H9 (cell line): ENCODE results near the gene MPZ. TPM values are rescaled to one million over a fixed set of nuclear protein-coding genes. Genes with fewer than 3 reads are reported as not detected.

Experiments used
- DNase-seq: peaks from one replicate; pipeline ENCODE4 v3.0.0-alpha.2; 2017
- H2AFZ ChIP-seq: one replicate; pipeline ENCODE4 v1.6.1; 2013; ENCODE audit warnings: mild to moderate bottlenecking, low read length, control low read depth, moderate library complexity
- H2AK5ac ChIP-seq: 2 replicates; pipeline ENCODE4 v1.6.1; 2013; ENCODE audit warnings: low read length, control low read depth, mixed read lengths; ENCODE audit not compliant: insufficient read length
- H2BK120ac ChIP-seq: one replicate; pipeline ENCODE4 v1.6.1; 2013; ENCODE audit warnings: low read depth, mild to moderate bottlenecking, low read length, control low read depth, inconsistent platforms; ENCODE audit not compliant: poor library complexity, severe bottlenecking
- H2BK12ac ChIP-seq: 2 replicates; pipeline ENCODE4 v1.6.1; 2013; ENCODE audit warnings: low read length, control low read depth, mixed read lengths, low read depth; ENCODE audit not compliant: insufficient read length
- H2BK15ac ChIP-seq: 2 replicates; pipeline ENCODE4 v1.6.1; 2013; ENCODE audit warnings: low read depth, low read length, control low read depth
- H2BK20ac ChIP-seq: one replicate; pipeline ENCODE4 v1.6.1; 2013; ENCODE audit warnings: low read depth, mild to moderate bottlenecking, low read length, control low read depth, inconsistent platforms; ENCODE audit not compliant: poor library complexity, severe bottlenecking
- H2BK5ac ChIP-seq: 2 replicates; pipeline ENCODE4 v1.6.1; 2013; ENCODE audit warnings: low read length, control low read depth, mixed read lengths; ENCODE audit not compliant: insufficient read length
- H3K14ac ChIP-seq: 2 replicates; pipeline ENCODE4 v1.6.1; 2013; ENCODE audit warnings: low read length, control low read depth; ENCODE audit not compliant: insufficient read depth
- H3K18ac ChIP-seq: 2 replicates; pipeline ENCODE4 v1.6.1; 2013; ENCODE audit warnings: low read depth, mild to moderate bottlenecking, mixed read lengths, low read length, control low read depth; ENCODE audit not compliant: insufficient read length
- H3K23ac ChIP-seq: 2 replicates; pipeline ENCODE4 v1.6.1; 2013; ENCODE audit warnings: low read length, control low read depth, mixed read lengths, low read depth; ENCODE audit not compliant: insufficient read length
- H3K23me2 ChIP-seq: 2 replicates; pipeline ENCODE4 v1.6.1; 2013; ENCODE audit warnings: low read depth, mild to moderate bottlenecking, mixed read lengths, low read length, control low read depth; ENCODE audit not compliant: insufficient read length, poor library complexity, severe bottlenecking
- H3K27ac ChIP-seq: 2 replicates; pipeline ENCODE4 v1.5.1; 2013; ENCODE audit warnings: low read length, control low read depth, mixed read lengths, low read depth; ENCODE audit not compliant: insufficient read length
- H3K27me3 ChIP-seq: 2 replicates; pipeline ENCODE4 v1.6.1; 2013; ENCODE audit warnings: low read length, control low read depth, inconsistent platforms; ENCODE audit not compliant: insufficient read depth
- H3K4ac ChIP-seq: 2 replicates; pipeline ENCODE4 v1.6.1; 2013; ENCODE audit warnings: low read depth, mild to moderate bottlenecking, control low read depth, inconsistent platforms, low read length, moderate library complexity
- H3K4me1 ChIP-seq: 2 replicates; pipeline ENCODE4 v1.6.1; 2013; ENCODE audit warnings: low read length, control low read depth, inconsistent platforms; ENCODE audit not compliant: insufficient read depth
- H3K4me2 ChIP-seq: 2 replicates; pipeline ENCODE4 v1.6.1; 2013; ENCODE audit warnings: low read length, control low read depth, mixed read lengths; ENCODE audit not compliant: insufficient read length, insufficient read depth
- H3K56ac ChIP-seq: 2 replicates; pipeline ENCODE4 v1.6.1; 2013; ENCODE audit warnings: low read depth, mild to moderate bottlenecking, mixed read lengths, low read length, control low read depth; ENCODE audit not compliant: insufficient read length
- H3K79me1 ChIP-seq: 2 replicates; pipeline ENCODE4 v1.6.1; 2013; ENCODE audit warnings: low read depth, mild to moderate bottlenecking, moderate library complexity, low read length, control low read depth, inconsistent platforms; ENCODE audit not compliant: insufficient read depth, poor library complexity, severe bottlenecking
- H3K79me2 ChIP-seq: 2 replicates; pipeline ENCODE4 v1.6.1; 2013; ENCODE audit warnings: low read length, control low read depth, inconsistent platforms; ENCODE audit not compliant: insufficient read depth
- H3K9ac ChIP-seq: 2 replicates; pipeline ENCODE4 v1.6.1; 2013; ENCODE audit warnings: low read length, control low read depth, mixed read lengths; ENCODE audit not compliant: insufficient read length; ENCODE audit errors: extremely low read depth
- H3K9me3 ChIP-seq: one replicate; pipeline ENCODE4 v1.6.1; 2013; ENCODE audit warnings: low read depth, low read length, inconsistent platforms; ENCODE audit not compliant: control insufficient read depth
- H3T11ph ChIP-seq: one replicate; pipeline ENCODE4 v1.6.1; 2013; ENCODE audit warnings: mild to moderate bottlenecking, low read length, control low read depth, inconsistent platforms
- H4K20me1 ChIP-seq: one replicate; pipeline ENCODE4 v1.6.1; 2013; ENCODE audit not compliant: control insufficient read depth, insufficient read length, insufficient read depth
- H4K5ac ChIP-seq: 2 replicates; pipeline ENCODE4 v1.6.1; 2013; ENCODE audit warnings: low read depth, mild to moderate bottlenecking, mixed read lengths, low read length, control low read depth; ENCODE audit not compliant: insufficient read length
- H4K8ac ChIP-seq: replicated peaks from 2 replicates; pipeline ENCODE4 v1.6.1; 2013; ENCODE audit warnings: low read length, control low read depth, mixed read lengths, low read depth; ENCODE audit not compliant: insufficient read length
- H4K91ac ChIP-seq: 2 replicates; pipeline ENCODE4 v1.6.1; 2013; ENCODE audit warnings: low read depth, mild to moderate bottlenecking, moderate library complexity, mixed read lengths, low read length, control low read depth; ENCODE audit not compliant: insufficient read length
- H3K27ac Mint-ChIP-seq, 3 experiments: 2 replicates in 2 of 3; 3 replicates in 1 of 3; pipeline ENCODE4 v1.8.0; 2020 to 2021; ENCODE audit warnings: mixed read lengths in 3 of 3, mild to moderate bottlenecking in 1 of 3, moderate library complexity in 1 of 3
- H3K27me3 Mint-ChIP-seq: 2 replicates; pipeline ENCODE4 v1.8.0; 2021; ENCODE audit warnings: low read depth, mild to moderate bottlenecking, moderate library complexity, mixed read lengths
- H3K36me3 Mint-ChIP-seq, 3 experiments: 2 replicates in 2 of 3; 3 replicates in 1 of 3; pipeline ENCODE4 v1.8.0; 2020 to 2021; ENCODE audit warnings: low read depth in 3 of 3, mixed read lengths in 3 of 3; ENCODE audit not compliant: insufficient read depth in 1 of 3
- H3K4me1 Mint-ChIP-seq, 2 experiments: 2 replicates each; pipeline ENCODE4 v1.8.0; 2020; ENCODE audit warnings: mixed read lengths in 2 of 2
- H3K4me3 Mint-ChIP-seq, 2 experiments: 2 replicates in 1 of 2; 3 replicates in 1 of 2; pipeline ENCODE4 v1.8.0; 2020 to 2021; ENCODE audit warnings: mild to moderate bottlenecking in 2 of 2, mixed read lengths in 2 of 2, moderate library complexity in 1 of 2
- H3K9me3 Mint-ChIP-seq, 2 experiments: 2 replicates in 1 of 2; 3 replicates in 1 of 2; pipeline ENCODE4 v1.8.0; 2020; ENCODE audit warnings: mild to moderate bottlenecking in 2 of 2, mixed read lengths in 2 of 2, moderate library complexity in 1 of 2
- CTCF ChIP-seq: fragments of 200-600 bp; sonication (generic); conservative IDR thresholded peaks from 3 replicates; pipeline ENCODE4 v1.8.0; 2021; ENCODE audit warnings: antibody characterized with exemption, mild to moderate bottlenecking
- WGBS: extraction: QIAGEN DNeasy Blood & Tissue Kit; methylation state at CpG from one replicate; pipeline ENCODE4 v1.1.7; 2013; ENCODE audit warnings: missing lambda C conversion rate, low lambda C conversion rate, mixed read lengths; ENCODE audit not compliant: insufficient read length; ENCODE audit errors: extremely low coverage; 5-methylcytosine and 5-hydroxymethylcytosine counted together
- total RNA-seq: library from RNA; stranded (reverse); gene quantifications from 2 replicates; pipeline ENCODE4 v1.2.1, GENCODE V29; 2021

MPZ gene
- total RNA-seq, 1 experiment from 2014 or later: 2.7 TPM

- H2BK5ac ChIP-seq: no peak overlapping the region
- peaks cover 3% of the 10 kb centered on the region; the same call in 1 of the 2 replicates for H3K4me1 ChIP-seq
- no peak overlapping the region for H4K91ac ChIP-seq
- H3T11ph ChIP-seq: no peak overlapping the region
- no peak for DNase-seq
- no peaks in the 10 kb centered on the region for H3K9me3 ChIP-seq
- H3K79me1 ChIP-seq: no peaks in the 10 kb centered on the region
- no peak overlapping the region for H3K14ac ChIP-seq
- H3K27ac Mint-ChIP-seq: no peak overlapping the region
- H4K8ac ChIP-seq: no peak overlapping the region
- no peaks in the 10 kb centered on the region for H3K27me3 Mint-ChIP-seq
- no peak overlapping the region for H2BK12ac ChIP-seq
- WGBS: no CpG with 5 or more reads among the region's 9 CpGs
- no peak overlapping the region for H3K23ac ChIP-seq
- no peak overlapping the region for H3K56ac ChIP-seq
- no peaks in the 10 kb centered on the region for H3K23me2 ChIP-seq
- H3K9me3 Mint-ChIP-seq: no peaks in the 10 kb centered on the region
- no peak overlapping the region for H3K4me2 ChIP-seq
- peaks cover 23 to 38% of the 10 kb centered on the region in 2 experiments for H3K4me1 Mint-ChIP-seq
- H2AFZ ChIP-seq: no peak overlapping the region
- no peak overlapping the region for H2AK5ac ChIP-seq
- H2BK120ac ChIP-seq: no peak overlapping the region
- H4K20me1 ChIP-seq: no peaks in the 10 kb centered on the region
- H3K79me2 ChIP-seq: no peaks in the 10 kb centered on the region
- no peak overlapping the region for H3K18ac ChIP-seq
- H2BK15ac ChIP-seq: no peak overlapping the region
- H4K5ac ChIP-seq: no peak overlapping the region
- H3K27ac ChIP-seq: no peak overlapping the region
- H2BK20ac ChIP-seq: no peak overlapping the region
- H3K36me3 Mint-ChIP-seq: no peaks in the 10 kb centered on the region
- TF ChIP-seq CTCF: no peak
- H3K4me3 Mint-ChIP-seq: no peak overlapping the region; a peak in 1 of 5 replicates
- H3K4ac ChIP-seq: no peak overlapping the region
- no peak overlapping the region for H3K9ac ChIP-seq
- no peaks in the 10 kb centered on the region for H3K27me3 ChIP-seq
Observed at GRCh38 chr1:161299347-161299746, 10.4 kb downstream of the MPZ start.
